ENCODE results near the gene NTRK2.

DNA sequence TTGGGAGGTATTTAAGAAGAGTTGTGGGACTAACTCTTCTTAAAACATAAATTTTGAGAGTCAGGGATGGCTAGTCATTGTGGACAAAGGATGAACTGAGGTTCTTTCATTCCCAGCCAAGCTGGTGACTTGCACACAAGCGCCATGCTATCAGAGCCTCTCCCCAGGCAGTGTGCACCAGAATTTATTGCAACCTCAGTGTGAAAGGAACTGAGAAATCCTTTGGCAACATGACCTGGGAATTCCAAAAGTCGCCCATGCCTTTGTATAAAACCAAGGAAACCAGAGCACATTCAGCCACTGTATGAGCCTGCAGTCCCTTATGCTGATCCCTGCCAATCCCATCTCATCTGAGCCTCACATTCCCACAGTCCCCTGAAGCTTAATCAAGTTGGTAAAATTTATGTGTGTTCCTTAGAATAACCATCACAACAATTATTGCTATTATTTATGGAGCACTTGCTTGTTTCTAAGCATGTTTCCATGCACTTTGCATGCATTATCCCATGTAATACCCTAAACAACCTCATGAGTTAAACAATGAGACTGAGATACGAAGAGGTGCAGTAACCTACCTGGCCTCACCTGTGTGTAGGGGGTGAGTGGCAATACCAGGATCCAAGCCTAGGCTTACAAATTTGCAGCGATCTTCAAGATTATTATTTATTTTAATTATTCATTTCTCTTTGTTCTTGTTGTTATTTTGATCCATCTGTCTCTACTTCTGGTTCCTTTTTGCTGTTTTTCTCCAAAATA lies 116.4 kb downstream of the NTRK2 start:
- TF ChIP-seq, protein P1, sequence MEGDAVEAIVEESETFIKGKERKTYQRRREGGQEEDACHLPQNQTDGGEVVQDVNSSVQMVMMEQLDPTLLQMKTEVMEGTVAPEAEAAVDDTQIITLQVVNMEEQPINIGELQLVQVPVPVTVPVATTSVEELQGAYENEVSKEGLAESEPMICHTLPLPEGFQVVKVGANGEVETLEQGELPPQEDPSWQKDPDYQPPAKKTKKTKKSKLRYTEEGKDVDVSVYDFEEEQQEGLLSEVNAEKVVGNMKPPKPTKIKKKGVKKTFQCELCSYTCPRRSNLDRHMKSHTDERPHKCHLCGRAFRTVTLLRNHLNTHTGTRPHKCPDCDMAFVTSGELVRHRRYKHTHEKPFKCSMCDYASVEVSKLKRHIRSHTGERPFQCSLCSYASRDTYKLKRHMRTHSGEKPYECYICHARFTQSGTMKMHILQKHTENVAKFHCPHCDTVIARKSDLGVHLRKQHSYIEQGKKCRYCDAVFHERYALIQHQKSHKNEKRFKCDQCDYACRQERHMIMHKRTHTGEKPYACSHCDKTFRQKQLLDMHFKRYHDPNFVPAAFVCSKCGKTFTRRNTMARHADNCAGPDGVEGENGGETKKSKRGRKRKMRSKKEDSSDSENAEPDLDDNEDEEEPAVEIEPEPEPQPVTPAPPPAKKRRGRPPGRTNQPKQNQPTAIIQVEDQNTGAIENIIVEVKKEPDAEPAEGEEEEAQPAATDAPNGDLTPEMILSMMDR (IDR thresholded peaks at IDR 0.05) = no peak
- no peak for TF ChIP-seq POLR2A (IDR thresholded peaks at IDR 0.05)
